ENCODE measurements around the gene HOXB8. TPM values are rescaled to one million over a fixed set of nuclear protein-coding genes. Genes with fewer than 3 reads are reported as not detected.
A peak's percentile ranks its signal among the peaks of the same experiment; 100 is the strongest.

The HOXB8 gene
- total RNA-seq, 2 experiments from 2014 or later, result not detected

- H3K4me3 Mint-ChIP-seq, result no peak overlapping the region
Observed at GRCh38 chr17:48630009-48630924, 15.2 kb upstream of the HOXB8 start.

GRCh38 chr17:48629411-48629759, 14.3 kb upstream of the HOXB8 start:
- peaks cover 13% of the 10 kb centered on the region for H3K4me1 Mint-ChIP-seq
- H3K4me3 Mint-ChIP-seq, result no peak overlapping the region
- H3K27me3 Mint-ChIP-seq, result peaks cover 91% of the 10 kb centered on the region
- H3K9me3 Mint-ChIP-seq, result no peaks in the 10 kb centered on the region
- no peaks in the 10 kb centered on the region for H3K36me3 Mint-ChIP-seq
- no peak for DNase-seq
- H3K27ac Mint-ChIP-seq, result no peak overlapping the region

More at GRCh38 chr17:48630009-48630924, 15.2 kb upstream of the HOXB8 start:
- H3K27ac Mint-ChIP-seq, result no peak overlapping the region
- DNase-seq, result no peak
- peaks cover 96% of the 10 kb centered on the region for H3K27me3 Mint-ChIP-seq
- H3K4me1 Mint-ChIP-seq, result peaks cover 15% of the 10 kb centered on the region
- H3K36me3 Mint-ChIP-seq, result no peaks in the 10 kb centered on the region
- no peaks in the 10 kb centered on the region for H3K9me3 Mint-ChIP-seq

DNA sequence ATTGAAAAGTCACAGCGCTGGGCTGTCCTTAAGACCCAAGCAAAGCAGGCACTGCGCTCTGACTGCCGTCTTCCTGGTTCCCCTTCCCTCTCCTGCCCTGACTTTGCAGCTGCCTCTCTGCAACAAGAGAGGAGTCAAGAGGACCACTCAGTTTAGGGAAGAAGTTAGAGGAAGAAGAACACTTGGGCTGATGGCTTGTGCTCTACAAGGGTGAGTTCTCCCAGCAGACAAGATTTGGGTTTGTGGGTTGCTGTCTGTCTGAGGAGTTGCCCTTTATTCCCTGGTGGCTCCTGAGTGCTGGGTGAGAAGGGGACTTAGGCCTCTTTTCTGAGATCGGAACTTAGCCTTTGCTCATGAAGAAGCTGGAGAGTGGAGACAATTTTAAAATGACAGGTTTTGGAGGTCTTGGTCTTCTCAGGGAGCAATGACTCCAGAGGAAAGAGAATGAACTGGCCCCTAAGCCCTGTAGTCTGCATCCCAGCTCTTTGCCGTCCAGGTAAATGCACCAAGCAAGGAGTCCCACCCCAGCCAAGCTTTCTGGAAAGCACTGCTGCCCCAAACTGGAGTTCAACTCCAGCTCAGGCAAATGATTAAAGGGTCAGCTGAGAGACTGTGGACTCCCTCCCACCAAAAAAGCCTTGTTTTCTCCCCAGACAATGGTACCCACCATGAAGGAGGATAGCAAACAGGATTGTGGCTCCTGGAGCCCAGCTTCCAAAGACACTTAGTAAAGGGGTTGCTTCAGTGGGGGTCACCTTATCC, 13.7 kb upstream of the HOXB8 start:
- Mint-ChIP-seq H3K4me1 (peaks cover 12% of the 10 kb centered on the region), H3K27me3 (peaks cover 91% of the 10 kb centered on the region), H3K9me3 (no peaks in the 10 kb centered on the region), H3K4me3 (no peak overlapping the region), H3K36me3 (no peaks in the 10 kb centered on the region), H3K27ac (no peak overlapping the region)
- no peak for DNase-seq

DNA sequence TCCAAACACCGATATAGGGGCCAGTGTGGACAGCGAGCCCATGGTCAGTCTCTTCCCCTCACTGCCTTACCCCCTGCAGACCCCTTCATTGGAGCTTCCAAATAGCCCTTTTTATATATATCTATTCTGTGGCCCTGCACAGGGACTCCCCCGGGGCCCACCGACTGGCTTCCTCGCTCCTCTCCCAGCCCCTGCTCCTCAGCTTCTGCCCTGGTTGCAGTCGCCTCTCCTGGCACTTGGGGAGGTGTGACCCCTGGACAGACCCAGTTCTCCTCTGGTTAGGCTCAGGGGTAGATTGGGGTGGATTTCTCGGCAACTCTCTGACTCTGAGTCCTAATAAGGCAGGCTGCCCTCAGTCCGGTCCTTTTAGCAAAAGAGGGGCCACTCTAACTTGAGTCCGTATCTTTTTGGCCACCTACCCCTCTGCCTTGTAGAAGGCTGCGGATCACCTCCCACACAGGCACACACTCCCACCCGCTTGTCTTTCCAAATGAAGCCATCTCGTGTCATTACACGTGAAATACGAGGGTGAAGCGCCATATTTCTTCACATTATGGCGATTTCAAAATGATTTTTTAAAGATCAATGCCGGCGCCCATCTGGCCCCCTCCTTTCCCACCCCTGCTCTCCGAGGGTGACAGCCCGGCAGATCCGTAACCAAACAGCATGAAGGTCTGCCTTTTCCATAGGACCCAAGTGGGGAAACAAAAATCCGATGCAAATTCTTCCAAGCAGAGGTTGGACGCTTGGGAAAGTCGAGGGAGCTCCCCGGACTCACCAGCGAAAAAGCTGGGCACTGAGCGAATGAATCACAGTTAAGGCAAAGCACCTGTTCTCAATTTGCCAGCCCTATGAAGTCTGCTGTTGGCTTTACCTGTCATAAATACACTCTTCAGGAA, 12.8 kb upstream of the HOXB8 start:
- no peaks in the 10 kb centered on the region for H3K9me3 Mint-ChIP-seq
- no peak overlapping the region for H3K27ac Mint-ChIP-seq
- H3K4me1 Mint-ChIP-seq, result peaks cover 12% of the 10 kb centered on the region
- H3K27me3 Mint-ChIP-seq, result peaks cover 93% of the 10 kb centered on the region
- H3K36me3 Mint-ChIP-seq, result no peaks in the 10 kb centered on the region
- H3K4me3 Mint-ChIP-seq, result no peak overlapping the region
- DNase-seq, result no peak

DNA sequence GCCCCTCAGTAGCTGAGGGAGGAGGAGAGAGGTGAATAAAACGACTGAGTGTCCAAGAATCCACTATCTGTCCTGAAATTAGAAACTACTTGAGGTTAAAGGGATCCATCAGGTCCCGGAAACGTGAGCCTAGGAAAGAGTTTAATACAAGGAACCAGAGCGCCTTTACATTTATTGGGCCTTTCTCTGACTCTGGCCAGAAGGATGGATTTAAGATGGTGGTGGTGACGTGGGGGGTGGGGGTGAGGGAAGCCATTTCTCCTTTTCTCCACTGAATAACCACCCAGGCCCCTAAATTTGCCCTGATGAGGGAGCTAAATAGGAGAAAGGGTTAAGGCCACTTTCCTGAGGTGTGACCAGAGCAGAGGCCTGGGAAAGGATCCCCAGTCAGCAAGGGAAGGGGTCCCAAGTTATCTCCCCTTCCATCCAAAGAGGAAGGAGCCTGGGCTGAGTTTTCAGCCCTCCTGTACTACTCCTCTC, 12.1 kb upstream of the HOXB8 start:
- no peak for DNase-seq
- Mint-ChIP-seq H3K9me3 (no peaks in the 10 kb centered on the region), H3K4me1 (peaks cover 8% of the 10 kb centered on the region), H3K27me3 (peaks cover 93% of the 10 kb centered on the region), H3K27ac (peak overlapping the region; percentile 22), H3K36me3 (no peaks in the 10 kb centered on the region), H3K4me3 (peak overlapping the region; percentile 91)

GRCh38 chr17:48626245-48627117, 11.4 kb upstream of the HOXB8 start, which contains the start of gene HOXB9:
HOXB9 (minus strand) TSS chr17:48626358; CDS start chr17:48626269, 89 bp downstream.
- Mint-ChIP-seq H3K4me1 (peaks cover 8% of the 10 kb centered on the region), H3K27me3 (peaks cover 92% of the 10 kb centered on the region), H3K4me3 (peak within 1 kb of the TSS; percentile 91), H3K9me3 (no peaks in the 10 kb centered on the region), H3K36me3 (no peaks in the 10 kb centered on the region), H3K27ac (peak within 1 kb of the TSS; percentile 92)
- peak; percentile 74 for DNase-seq

DNA sequence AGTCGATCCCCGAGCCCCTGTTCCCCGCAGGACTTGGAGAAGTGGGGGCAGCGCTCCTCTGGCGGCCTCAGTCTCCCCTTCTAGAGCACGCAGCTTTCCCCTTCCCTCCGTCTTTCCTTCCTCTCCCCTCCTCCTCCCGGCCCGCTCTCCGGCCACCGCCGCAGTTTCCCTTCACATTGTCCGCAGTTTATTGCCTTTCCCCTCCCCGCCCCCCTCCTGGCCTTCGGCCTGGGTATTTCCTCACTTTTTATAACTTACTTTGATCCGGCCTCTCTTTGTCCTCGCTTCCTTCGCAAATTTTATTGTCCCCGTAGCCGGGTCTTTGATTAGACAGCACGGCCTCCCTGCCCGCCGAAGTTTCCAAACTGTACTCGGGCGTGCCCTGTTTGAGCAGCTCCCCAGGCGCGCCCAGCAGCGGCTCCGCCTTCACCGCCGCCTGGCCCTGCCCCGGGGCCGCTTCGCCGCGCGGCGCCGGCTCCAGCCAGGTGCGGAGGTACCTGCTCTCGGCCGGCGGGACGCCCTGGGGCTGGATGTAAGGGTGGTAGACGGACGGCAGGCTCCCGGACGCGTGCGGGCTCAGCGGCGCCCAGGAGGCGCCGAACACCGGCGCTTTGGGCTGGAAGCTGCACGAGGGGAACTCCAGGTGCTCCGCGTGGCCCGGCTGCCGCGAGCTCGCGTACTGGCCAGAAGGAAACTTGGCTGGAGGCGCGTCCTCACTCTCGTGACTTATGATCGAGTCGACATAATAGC, 10.6 kb upstream of the HOXB8 start:
- Mint-ChIP-seq H3K9me3 (no peaks in the 10 kb centered on the region), H3K27me3 (peaks cover 92% of the 10 kb centered on the region), H3K4me3 (peak overlapping the region; percentile 91), H3K27ac (peak overlapping the region; percentile 42), H3K4me1 (peaks cover 8% of the 10 kb centered on the region), H3K36me3 (no peaks in the 10 kb centered on the region)
- DNase-seq, result peak; percentile 61

DNA sequence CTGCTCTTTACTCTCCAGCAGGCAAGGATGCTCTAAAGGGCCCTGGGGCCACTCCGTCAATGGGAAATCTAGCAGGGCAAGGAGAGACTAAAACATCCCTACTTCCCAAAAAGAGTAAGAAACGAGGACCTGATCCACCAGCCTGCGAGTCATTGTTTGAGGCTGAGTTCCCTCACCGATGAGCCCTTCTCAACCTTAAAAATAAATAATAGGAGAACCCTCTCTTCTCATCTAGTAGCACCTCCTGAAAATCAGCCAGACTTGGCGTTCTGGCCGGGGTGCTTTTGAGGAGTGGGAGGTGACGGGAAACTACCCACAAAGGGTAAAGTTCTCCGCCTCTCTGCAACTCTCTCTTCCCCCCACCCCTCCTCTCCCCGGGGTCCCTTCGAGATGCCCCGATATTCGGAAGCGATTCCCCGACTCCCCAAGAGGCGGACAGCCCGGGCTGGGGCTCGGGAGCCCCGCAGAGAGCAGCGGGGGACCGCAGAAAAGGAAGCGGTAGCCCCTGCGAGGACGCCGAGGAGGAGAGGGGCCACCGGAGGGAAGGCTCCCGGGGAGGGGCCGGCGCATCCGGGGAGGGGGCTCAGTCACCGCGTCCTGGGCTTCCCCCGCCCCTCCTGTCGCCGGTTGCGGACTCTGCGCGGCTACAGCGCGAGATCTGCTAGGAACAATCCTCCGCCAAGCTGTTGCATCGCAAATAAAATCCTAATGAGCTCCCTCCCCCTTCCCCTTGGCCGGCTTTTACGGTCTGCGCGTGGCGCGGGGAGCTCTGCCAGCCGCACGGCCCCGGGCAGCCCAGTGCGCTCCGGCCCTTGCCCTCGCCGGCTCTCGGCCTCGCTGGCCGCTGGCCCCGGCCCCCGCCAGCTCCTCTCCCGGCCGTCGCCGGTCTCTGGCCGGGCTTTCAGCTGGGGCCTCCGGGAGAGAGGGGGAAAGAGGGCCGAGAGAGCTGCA, 9.7 kb upstream of the HOXB8 start:
- Mint-ChIP-seq H3K27me3 (peaks cover 92% of the 10 kb centered on the region), H3K4me3 (peak overlapping the region; percentile 91), H3K9me3 (no peaks in the 10 kb centered on the region), H3K4me1 (peaks cover 8% of the 10 kb centered on the region), H3K27ac (no peak overlapping the region), H3K36me3 (no peaks in the 10 kb centered on the region)
- no peak for DNase-seq

DNA sequence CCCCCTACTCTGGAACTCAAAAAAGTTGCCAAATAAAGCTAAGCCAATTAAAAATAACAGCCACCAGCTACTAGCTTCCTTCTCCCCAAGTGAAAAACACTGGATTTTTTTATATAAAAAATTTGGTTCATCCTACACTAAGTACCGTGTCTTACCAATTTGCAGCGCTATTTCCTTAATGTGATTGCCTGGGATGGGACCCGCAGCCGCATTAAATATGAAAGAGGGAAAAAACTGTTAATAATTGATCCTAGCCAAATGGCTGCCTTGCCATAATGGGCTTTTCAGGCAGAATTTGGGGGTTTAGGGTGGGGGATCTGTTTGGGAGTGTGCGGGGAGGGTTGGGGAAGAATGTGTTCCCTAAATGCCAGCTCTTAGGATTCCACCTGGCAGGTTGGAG, 9.0 kb upstream of the HOXB8 start:
- DNase-seq, result no peak
- Mint-ChIP-seq H3K4me1 (peaks cover 12% of the 10 kb centered on the region), H3K4me3 (peak overlapping the region; percentile 37), H3K27ac (no peak overlapping the region), H3K27me3 (peaks cover 92% of the 10 kb centered on the region), H3K36me3 (no peaks in the 10 kb centered on the region), H3K9me3 (no peaks in the 10 kb centered on the region)

DNA sequence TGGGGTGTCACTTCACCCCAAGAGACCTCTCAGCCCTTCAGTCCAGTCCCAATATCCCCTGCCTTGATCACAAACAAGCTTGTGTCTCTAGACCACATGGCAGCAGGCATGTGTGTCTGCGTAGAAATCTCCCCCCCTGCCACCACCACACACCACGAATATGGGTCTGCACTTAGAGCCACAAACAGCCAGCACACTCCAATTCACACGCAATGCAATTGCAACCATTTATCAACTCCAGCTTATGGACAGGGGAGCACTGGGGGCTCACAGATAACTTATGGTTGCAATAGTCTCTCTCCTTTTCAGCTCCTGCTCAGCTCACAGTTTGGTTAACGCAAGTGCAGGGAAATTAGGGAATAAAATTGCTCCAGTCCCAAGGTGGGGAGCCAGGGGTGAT, 8.5 kb upstream of the HOXB8 start:
- Mint-ChIP-seq H3K27ac (no peak overlapping the region), H3K4me1 (peaks cover 15% of the 10 kb centered on the region), H3K36me3 (no peaks in the 10 kb centered on the region), H3K4me3 (no peak overlapping the region), H3K9me3 (no peaks in the 10 kb centered on the region), H3K27me3 (peaks cover 92% of the 10 kb centered on the region)
- DNase-seq, result no peak

GRCh38 chr17:48622857-48623256, 7.8 kb upstream of the HOXB8 start:
- DNase-seq, result no peak
- Mint-ChIP-seq H3K27me3 (peaks cover 92% of the 10 kb centered on the region), H3K4me3 (no peak overlapping the region), H3K36me3 (no peaks in the 10 kb centered on the region), H3K9me3 (no peaks in the 10 kb centered on the region), H3K4me1 (peaks cover 20% of the 10 kb centered on the region), H3K27ac (no peak overlapping the region)

Measured in activated naive CD8-positive, alpha-beta T cell treated with anti-CD3 and anti-CD28 coated beads for 36 hours (primary cell).